ENCODE results near the gene XCR1.
"Not testable (repeated sequence)": the region's sequence is repeated elsewhere in the genome, so short reads cannot be mapped to it uniquely, and the experiment has no call there.

XCR1 gene

GRCh38 chr3:46038071-46038470, 10.8 kb upstream of the XCR1 start:
- not testable (repeated sequence) for DNase-seq

- DNase-seq, result no peak
Observed at GRCh38 chr3:46036191-46036590, 8.9 kb upstream of the XCR1 start.

- DNase-seq, result no peak
Observed at GRCh38 chr3:46031747-46032146, 4.5 kb upstream of the XCR1 start.

GRCh38 chr3:46031269-46031668, 4.0 kb upstream of the XCR1 start:
- no peak for DNase-seq

GRCh38 chr3:46030626-46031025, 3.3 kb upstream of the XCR1 start:
- no peak for DNase-seq

- DNase-seq, result no peak
Observed at GRCh38 chr3:46029953-46030543, 2.8 kb upstream of the XCR1 start.

GRCh38 chr3:46027736-46028397, 584 bp upstream of the XCR1 start:
- no peak for DNase-seq

- DNase-seq, result no peak
Observed at GRCh38 chr3:46025139-46025538, 2.1 kb downstream of the XCR1 start.

- no peak for DNase-seq
Observed at GRCh38 chr3:46024131-46024530, 3.2 kb downstream of the XCR1 start.

GRCh38 chr3:46022909-46023785, 4.1 kb downstream of the XCR1 start:
- no peak for DNase-seq

- no peak for DNase-seq
Observed at GRCh38 chr3:46021516-46021915, 5.8 kb downstream of the XCR1 start.

GRCh38 chr3:46020766-46021510, 6.3 kb downstream of the XCR1 start:
- no peak for DNase-seq

GRCh38 chr3:46019707-46020106, 7.6 kb downstream of the XCR1 start:
- peak; percentile 65 for DNase-seq

- no peak for DNase-seq
Observed at GRCh38 chr3:46017720-46018119, 9.6 kb downstream of the XCR1 start.

- DNase-seq, result no peak
Observed at GRCh38 chr3:46013316-46014094, 13.8 kb downstream of the XCR1 start.

- DNase-seq, result no peak
Observed at GRCh38 chr3:46012246-46012645, 15.0 kb downstream of the XCR1 start.

GRCh38 chr3:46010519-46011113, 16.7 kb downstream of the XCR1 start:
- DNase-seq, result no peak

- no peak for DNase-seq
Observed at GRCh38 chr3:46008058-46008457, 19.2 kb downstream of the XCR1 start.

- no peak for DNase-seq
Observed at GRCh38 chr3:46007280-46007679, 20.0 kb downstream of the XCR1 start.

GRCh38 chr3:46006238-46007032, 20.8 kb downstream of the XCR1 start:
- DNase-seq, result no peak

GRCh38 chr3:46003706-46004105, 23.6 kb downstream of the XCR1 start:
- not testable (repeated sequence) for DNase-seq
